ENCODE data around the gene FBXO48.

FBXO48 gene

DNA sequence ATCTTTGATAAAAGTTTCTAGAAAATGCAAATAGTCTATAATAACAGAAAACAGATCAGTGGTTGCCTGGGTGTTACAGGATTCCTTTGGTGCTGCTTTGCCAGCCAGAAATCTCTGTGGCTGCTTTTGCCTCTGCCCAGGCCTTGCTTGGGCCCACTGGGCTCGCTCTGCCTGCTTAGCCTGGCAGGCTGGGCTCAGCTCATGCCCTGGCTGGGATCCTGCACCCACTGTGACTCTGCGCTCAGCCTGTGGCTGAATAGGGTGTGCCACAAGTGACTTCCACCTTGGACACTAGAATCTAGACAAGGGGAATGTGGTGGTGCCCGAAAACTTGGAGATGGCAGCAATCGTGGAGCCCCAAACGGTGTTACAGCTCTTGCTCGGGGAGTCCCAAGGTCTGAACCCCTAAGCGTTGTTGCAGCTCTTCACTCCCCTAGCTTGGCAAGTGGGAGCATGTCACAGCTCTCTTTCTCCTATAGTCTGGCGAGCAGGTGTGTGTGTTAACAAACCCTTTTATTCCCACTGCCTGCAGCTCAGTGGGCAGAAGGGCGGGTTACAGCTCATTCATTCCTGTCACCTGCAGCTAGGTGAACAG, 50.9 kb downstream of the FBXO48 start:
- no peak for DNase-seq (ENCODE audit: low read depth, low spot score)

DNA sequence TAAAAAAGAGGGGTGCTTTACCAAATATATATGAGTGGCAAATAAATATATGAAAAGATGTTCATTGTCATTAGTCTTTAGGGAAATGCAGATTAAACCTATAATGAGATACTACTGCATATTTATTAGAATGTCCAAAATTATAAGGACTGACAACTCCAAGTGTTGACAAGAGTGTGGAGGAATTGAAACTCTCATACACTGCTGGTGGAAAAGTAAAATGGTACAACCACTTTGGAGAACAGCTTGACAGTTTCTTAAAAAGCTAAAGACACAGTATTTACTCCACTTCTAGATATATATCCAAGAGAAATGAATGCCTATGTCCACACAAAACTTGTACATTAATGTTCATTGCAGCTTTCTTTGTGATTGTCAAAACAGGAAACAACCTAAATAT, 51.6 kb downstream of the FBXO48 start:
- no peak overlapping the region for H3K4me3 ChIP-seq
- H3K9ac ChIP-seq (ENCODE audit: insufficient read length) = no peak overlapping the region
- DNase-seq (ENCODE audit: low read depth, low spot score) = no peak
- TF ChIP-seq FOXP2 (optimal IDR thresholded peaks at IDR 0.05; ENCODE audit: control extremely low read depth, extremely low read length, insufficient read depth) = no peak
- no peaks in the 10 kb centered on the region for H3K36me3 ChIP-seq (ENCODE audit: insufficient read depth, low read length)
- H3K27ac ChIP-seq = no peak overlapping the region
- H3K9me3 ChIP-seq (ENCODE audit: low read depth, low read length) = no peaks in the 10 kb centered on the region

More for the DNA sequence above, 50.9 kb downstream of the FBXO48 start:
- Histone ChIP-seq H3K9me3 (ENCODE audit: low read depth, low read length) (no peaks in the 10 kb centered on the region), H3K4me3 (no peak overlapping the region), H3K36me3 (ENCODE audit: insufficient read depth, low read length) (no peaks in the 10 kb centered on the region), H3K9ac (ENCODE audit: insufficient read length) (no peak overlapping the region), H3K27ac (no peak overlapping the region)
- TF ChIP-seq FOXP2 (optimal IDR thresholded peaks at IDR 0.05; ENCODE audit: control extremely low read depth, extremely low read length, insufficient read depth) (no peak), POLR2AphosphoS5 (IDR thresholded peaks at IDR 0.05; ENCODE audit: borderline replicate concordance, low read depth, low read length) (no peak), EZH2 (IDR thresholded peaks at IDR 0.05) (no peak)

DNA sequence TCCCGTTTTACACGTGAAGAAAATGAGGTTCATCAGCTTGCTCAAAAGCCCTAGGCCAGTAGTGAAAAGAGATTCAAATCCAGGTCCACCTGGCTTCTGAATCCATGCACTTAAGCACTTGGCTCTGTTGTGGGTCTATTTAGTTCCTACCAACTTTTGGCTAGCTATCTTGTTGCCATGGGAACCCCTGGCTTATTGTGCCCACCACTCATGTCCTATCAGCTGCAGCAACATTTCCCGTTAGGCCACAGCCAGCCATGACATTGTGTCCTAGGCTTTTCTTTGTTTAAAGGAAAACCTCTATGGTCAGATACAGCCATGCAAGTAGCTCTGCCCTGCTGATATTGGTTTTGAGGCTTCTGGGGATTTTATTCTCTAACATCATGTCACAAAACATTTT, 52.2 kb downstream of the FBXO48 start:
- no peaks in the 10 kb centered on the region for H3K9me3 ChIP-seq (ENCODE audit: low read depth, low read length)
- no peak overlapping the region for H3K27ac ChIP-seq
- TF ChIP-seq POLR2AphosphoS5 (IDR thresholded peaks at IDR 0.05; ENCODE audit: borderline replicate concordance, low read depth, low read length) = no peak
- no peak overlapping the region for H3K9ac ChIP-seq (ENCODE audit: insufficient read length)
- H3K36me3 ChIP-seq (ENCODE audit: insufficient read depth, low read length) = no peaks in the 10 kb centered on the region
- no peak for DNase-seq (ENCODE audit: low read depth, low spot score)
- H3K4me3 ChIP-seq = no peak overlapping the region

DNA sequence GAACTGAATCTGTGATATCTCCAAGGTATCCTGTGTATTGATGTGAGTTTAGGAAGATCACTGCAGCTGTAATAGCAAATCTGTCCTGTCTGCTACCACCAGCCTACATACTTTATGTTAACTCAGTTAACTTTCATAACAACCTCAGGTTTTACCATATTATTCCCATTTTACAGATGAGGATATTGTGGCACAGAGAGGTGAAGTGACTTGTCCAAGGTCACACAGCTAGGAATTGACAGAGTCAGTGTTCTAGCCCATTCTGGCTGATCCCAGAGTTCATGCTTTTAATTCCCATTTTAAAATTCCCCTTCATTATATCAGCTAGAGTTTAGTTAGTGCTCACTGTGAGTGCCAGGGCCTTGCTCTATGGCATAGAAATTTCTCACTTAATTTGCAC, 52.6 kb downstream of the FBXO48 start:
- Histone ChIP-seq H3K4me3 (no peak overlapping the region), H3K9ac (ENCODE audit: insufficient read length) (no peak overlapping the region), H3K36me3 (ENCODE audit: insufficient read depth, low read length) (no peaks in the 10 kb centered on the region), H3K9me3 (ENCODE audit: low read depth, low read length) (no peaks in the 10 kb centered on the region), H3K27ac (no peak overlapping the region)
- no peak for DNase-seq (ENCODE audit: low read depth, low spot score)
- no peak for TF ChIP-seq FOXP2 (optimal IDR thresholded peaks at IDR 0.05; ENCODE audit: control extremely low read depth, extremely low read length, insufficient read depth)
- no peak for TF ChIP-seq EZH2 (IDR thresholded peaks at IDR 0.05)

DNA sequence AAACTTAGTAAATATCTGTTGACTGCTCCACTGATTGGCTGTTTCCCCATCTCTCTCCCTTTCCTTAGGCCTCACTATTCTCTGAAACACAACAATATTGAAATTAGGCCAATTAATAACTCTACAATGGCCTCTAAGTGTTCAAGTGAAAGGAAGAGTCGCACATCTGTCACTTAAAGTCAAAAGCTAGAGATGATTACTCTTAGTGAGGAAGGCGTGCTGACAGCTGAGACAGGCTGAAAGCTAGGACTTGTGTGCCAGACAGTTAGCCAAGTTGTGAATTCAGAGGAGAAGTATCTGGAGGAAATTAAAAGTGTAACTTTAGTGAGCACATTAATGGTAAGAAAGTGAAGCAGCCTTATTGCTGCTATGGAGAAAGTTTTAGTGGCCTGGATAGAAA, 53.6 kb downstream of the FBXO48 start:
- no peak overlapping the region for H3K27ac ChIP-seq
- no peak overlapping the region for H3K9ac ChIP-seq (ENCODE audit: insufficient read length)
- H3K4me3 ChIP-seq = no peak overlapping the region
- no peak for DNase-seq (ENCODE audit: low read depth, low spot score)
- H3K9me3 ChIP-seq (ENCODE audit: low read depth, low read length) = no peaks in the 10 kb centered on the region
- no peak for TF ChIP-seq EZH2 (IDR thresholded peaks at IDR 0.05)
- no peak for TF ChIP-seq POLR2AphosphoS5 (IDR thresholded peaks at IDR 0.05; ENCODE audit: borderline replicate concordance, low read depth, low read length)
- no peak for TF ChIP-seq FOXP2 (optimal IDR thresholded peaks at IDR 0.05; ENCODE audit: control extremely low read depth, extremely low read length, insufficient read depth)
- H3K36me3 ChIP-seq (ENCODE audit: insufficient read depth, low read length) = no peaks in the 10 kb centered on the region

DNA sequence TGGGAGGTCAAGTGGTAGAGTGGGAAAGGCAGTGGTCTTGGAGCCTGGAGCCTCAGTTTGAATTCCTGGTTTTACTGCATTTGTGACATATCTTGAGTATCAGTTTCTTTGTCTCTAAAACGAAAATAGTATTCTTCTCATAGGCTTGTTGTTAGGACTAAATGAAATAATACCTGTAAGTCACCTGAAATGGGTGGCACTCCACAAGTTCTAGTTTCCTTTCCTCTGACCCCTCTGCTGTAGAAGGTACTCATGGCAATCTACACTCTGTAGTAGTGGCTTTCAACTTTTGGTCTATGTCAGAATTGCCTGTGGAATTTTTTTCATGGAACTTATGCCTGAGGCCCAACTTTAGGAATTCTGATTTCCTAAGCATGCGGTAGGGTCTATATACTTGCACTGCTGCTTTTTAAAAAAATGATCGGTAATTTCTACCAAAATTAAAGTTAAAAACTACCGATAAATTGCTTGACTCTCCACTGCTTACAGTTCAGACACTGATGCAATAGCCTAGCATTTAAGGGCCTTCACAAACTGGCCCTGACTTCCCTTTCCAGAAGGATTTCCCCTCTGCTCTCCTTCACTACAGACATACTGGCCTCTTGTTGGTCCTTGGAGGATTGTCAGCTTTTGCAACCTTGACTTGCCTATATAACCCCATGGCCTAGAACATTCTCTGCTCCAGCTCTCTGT, 54.8 kb downstream of the FBXO48 start:
- TF ChIP-seq FOXP2 (optimal IDR thresholded peaks at IDR 0.05; ENCODE audit: control extremely low read depth, extremely low read length, insufficient read depth) = no peak
- TF ChIP-seq EZH2 (IDR thresholded peaks at IDR 0.05) = no peak
- no peak for TF ChIP-seq POLR2AphosphoS5 (IDR thresholded peaks at IDR 0.05; ENCODE audit: borderline replicate concordance, low read depth, low read length)
- Histone ChIP-seq H3K9me3 (ENCODE audit: low read depth, low read length) (no peaks in the 10 kb centered on the region), H3K9ac (ENCODE audit: insufficient read length) (no peak overlapping the region), H3K27ac (no peak overlapping the region), H3K36me3 (ENCODE audit: insufficient read depth, low read length) (no peaks in the 10 kb centered on the region), H3K4me3 (no peak overlapping the region)
- no peak for DNase-seq (ENCODE audit: low read depth, low spot score)

DNA sequence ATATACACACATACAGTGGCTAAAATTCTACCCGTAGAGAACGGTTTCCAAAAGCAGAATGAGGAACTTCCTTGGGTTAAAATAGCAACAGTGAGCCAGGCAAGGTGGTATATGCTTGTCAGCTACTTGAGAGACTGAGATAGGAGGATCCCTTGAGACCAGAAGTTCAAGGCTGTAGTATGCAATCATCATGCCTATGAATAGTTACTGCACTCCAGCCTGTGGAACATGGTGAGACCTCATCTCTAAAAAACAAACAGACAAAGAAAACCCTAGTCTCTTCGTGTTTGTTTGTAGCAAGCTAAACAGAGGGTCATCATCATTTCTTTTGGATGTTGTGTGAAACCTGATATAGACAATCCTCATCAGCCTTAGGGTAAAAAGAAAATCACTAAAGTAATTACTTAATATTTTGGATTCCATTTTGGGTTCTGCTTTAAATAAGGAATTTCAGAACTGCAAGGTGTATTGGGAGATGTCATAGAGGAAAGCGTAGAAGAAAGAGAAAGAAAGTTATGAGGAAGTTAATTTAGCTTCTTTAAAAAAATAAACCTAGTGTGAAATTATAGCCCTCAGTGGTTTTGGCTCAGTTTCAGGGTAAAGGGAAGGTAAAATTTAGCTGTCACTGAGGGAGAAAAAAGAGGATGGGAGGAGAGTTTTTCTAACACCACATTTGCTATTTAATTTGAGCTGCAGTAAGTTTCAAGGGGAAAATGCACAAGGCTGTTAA, 55.5 kb downstream of the FBXO48 start:
- DNase-seq (ENCODE audit: low read depth, low spot score) = no peak
- Histone ChIP-seq H3K9ac (ENCODE audit: insufficient read length) (no peak overlapping the region), H3K36me3 (ENCODE audit: insufficient read depth, low read length) (no peaks in the 10 kb centered on the region), H3K27ac (no peak overlapping the region), H3K4me3 (no peak overlapping the region), H3K9me3 (ENCODE audit: low read depth, low read length) (no peaks in the 10 kb centered on the region)
- no peak for TF ChIP-seq POLR2AphosphoS5 (IDR thresholded peaks at IDR 0.05; ENCODE audit: borderline replicate concordance, low read depth, low read length)
- no peak for TF ChIP-seq FOXP2 (optimal IDR thresholded peaks at IDR 0.05; ENCODE audit: control extremely low read depth, extremely low read length, insufficient read depth)
- no peak for TF ChIP-seq EZH2 (IDR thresholded peaks at IDR 0.05)
